ENCODE measurements around the gene GPS1. TPM values are rescaled to one million over a fixed set of nuclear protein-coding genes. Genes with fewer than 3 reads are reported as not detected.

GPS1 gene
- total and polyA plus RNA-seq, 9 of the 15 experiments (the other 6 are each of a cell fraction or from before 2014, with no cell fraction given) = 3.1 to 167 (median 69.9) TPM

DNA sequence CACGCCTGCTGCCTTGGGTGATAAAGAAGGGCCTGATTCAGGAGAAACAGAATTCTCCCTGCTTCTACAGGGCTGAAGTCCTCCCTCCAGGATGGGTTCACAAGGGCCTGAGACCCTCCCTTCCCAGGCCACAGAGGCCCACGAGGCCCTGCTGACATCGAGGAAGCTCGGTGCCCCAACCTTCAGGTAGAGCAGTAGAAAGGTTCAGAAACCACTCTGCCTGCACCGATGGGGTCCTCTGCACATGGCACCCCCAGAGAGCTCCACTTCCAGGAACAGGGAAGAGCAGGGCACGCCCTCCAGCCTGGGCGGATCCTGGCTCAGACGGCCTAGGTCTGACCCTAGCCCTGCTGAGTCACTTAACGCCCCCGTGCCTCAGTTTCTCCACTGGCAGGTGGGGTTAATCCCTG lies 29.8 kb upstream of the GPS1 start (continued):
- TF ChIP-seq, protein P1, sequence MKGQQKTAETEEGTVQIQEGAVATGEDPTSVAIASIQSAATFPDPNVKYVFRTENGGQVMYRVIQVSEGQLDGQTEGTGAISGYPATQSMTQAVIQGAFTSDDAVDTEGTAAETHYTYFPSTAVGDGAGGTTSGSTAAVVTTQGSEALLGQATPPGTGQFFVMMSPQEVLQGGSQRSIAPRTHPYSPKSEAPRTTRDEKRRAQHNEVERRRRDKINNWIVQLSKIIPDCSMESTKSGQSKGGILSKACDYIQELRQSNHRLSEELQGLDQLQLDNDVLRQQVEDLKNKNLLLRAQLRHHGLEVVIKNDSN (CRISPR knock-in tag; IDR thresholded peaks at IDR 0.05) = 0 out of 2 replicates have a peak, but pooled peaks have one; percentile 3
- TF ChIP-seq ESRRB (CRISPR knock-in tag; IDR thresholded peaks at IDR 0.05; ENCODE audit: borderline replicate concordance) (no peak), STAT5A (IDR thresholded peaks at IDR 0.05; ENCODE audit: borderline replicate concordance, low read length) (no peak), BCL6 (CRISPR knock-in tag; IDR thresholded peaks at IDR 0.05) (no peak), XRCC3 (IDR thresholded peaks at IDR 0.05) (no peak), PPARD (CRISPR knock-in tag; IDR thresholded peaks at IDR 0.05) (no peak), CREB1 (IDR thresholded peaks at IDR 0.05) (no peak), CREB1 (CRISPR knock-in tag; IDR thresholded peaks at IDR 0.05) (0 out of 2 replicates have a peak, but pooled peaks have one; percentile 37), NFIC (IDR thresholded peaks at IDR 0.05) (no peak), SIN3A (IDR thresholded peaks at IDR 0.05; ENCODE audit: borderline replicate concordance in 2 of 2, control insufficient read depth in 1 of 2, low read depth in 2 of 2, low read length in 2 of 2) (peak in 1 of 2 experiments; percentile 36; a peak in 1 of 4 replicates), GABPB2 (CRISPR knock-in tag; conservative IDR thresholded peaks at IDR 0.05) (no peak), SPI1 (IDR thresholded peaks at IDR 0.05; ENCODE audit: borderline replicate concordance, low read depth, low read length) (no peak), ATF2 (CRISPR knock-in tag; IDR thresholded peaks at IDR 0.05) (no peak)
- TF ChIP-seq, protein P2, sequence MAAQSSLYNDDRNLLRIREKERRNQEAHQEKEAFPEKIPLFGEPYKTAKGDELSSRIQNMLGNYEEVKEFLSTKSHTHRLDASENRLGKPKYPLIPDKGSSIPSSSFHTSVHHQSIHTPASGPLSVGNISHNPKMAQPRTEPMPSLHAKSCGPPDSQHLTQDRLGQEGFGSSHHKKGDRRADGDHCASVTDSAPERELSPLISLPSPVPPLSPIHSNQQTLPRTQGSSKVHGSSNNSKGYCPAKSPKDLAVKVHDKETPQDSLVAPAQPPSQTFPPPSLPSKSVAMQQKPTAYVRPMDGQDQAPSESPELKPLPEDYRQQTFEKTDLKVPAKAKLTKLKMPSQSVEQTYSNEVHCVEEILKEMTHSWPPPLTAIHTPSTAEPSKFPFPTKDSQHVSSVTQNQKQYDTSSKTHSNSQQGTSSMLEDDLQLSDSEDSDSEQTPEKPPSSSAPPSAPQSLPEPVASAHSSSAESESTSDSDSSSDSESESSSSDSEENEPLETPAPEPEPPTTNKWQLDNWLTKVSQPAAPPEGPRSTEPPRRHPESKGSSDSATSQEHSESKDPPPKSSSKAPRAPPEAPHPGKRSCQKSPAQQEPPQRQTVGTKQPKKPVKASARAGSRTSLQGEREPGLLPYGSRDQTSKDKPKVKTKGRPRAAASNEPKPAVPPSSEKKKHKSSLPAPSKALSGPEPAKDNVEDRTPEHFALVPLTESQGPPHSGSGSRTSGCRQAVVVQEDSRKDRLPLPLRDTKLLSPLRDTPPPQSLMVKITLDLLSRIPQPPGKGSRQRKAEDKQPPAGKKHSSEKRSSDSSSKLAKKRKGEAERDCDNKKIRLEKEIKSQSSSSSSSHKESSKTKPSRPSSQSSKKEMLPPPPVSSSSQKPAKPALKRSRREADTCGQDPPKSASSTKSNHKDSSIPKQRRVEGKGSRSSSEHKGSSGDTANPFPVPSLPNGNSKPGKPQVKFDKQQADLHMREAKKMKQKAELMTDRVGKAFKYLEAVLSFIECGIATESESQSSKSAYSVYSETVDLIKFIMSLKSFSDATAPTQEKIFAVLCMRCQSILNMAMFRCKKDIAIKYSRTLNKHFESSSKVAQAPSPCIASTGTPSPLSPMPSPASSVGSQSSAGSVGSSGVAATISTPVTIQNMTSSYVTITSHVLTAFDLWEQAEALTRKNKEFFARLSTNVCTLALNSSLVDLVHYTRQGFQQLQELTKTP (IDR thresholded peaks at IDR 0.05; ENCODE audit: low read depth in 1 of 2, partially characterized antibody in 2 of 2) = no peak
- TF ChIP-seq, protein P3, sequence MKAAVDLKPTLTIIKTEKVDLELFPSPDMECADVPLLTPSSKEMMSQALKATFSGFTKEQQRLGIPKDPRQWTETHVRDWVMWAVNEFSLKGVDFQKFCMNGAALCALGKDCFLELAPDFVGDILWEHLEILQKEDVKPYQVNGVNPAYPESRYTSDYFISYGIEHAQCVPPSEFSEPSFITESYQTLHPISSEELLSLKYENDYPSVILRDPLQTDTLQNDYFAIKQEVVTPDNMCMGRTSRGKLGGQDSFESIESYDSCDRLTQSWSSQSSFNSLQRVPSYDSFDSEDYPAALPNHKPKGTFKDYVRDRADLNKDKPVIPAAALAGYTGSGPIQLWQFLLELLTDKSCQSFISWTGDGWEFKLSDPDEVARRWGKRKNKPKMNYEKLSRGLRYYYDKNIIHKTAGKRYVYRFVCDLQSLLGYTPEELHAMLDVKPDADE (conservative IDR thresholded peaks at IDR 0.05; ENCODE audit: control insufficient read depth, low read depth, low read length) = no peak
- TF ChIP-seq, protein P4, sequence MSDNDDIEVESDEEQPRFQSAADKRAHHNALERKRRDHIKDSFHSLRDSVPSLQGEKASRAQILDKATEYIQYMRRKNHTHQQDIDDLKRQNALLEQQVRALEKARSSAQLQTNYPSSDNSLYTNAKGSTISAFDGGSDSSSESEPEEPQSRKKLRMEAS (CRISPR knock-in tag; IDR thresholded peaks at IDR 0.05) = no peak
- TF ChIP-seq, protein P5, sequence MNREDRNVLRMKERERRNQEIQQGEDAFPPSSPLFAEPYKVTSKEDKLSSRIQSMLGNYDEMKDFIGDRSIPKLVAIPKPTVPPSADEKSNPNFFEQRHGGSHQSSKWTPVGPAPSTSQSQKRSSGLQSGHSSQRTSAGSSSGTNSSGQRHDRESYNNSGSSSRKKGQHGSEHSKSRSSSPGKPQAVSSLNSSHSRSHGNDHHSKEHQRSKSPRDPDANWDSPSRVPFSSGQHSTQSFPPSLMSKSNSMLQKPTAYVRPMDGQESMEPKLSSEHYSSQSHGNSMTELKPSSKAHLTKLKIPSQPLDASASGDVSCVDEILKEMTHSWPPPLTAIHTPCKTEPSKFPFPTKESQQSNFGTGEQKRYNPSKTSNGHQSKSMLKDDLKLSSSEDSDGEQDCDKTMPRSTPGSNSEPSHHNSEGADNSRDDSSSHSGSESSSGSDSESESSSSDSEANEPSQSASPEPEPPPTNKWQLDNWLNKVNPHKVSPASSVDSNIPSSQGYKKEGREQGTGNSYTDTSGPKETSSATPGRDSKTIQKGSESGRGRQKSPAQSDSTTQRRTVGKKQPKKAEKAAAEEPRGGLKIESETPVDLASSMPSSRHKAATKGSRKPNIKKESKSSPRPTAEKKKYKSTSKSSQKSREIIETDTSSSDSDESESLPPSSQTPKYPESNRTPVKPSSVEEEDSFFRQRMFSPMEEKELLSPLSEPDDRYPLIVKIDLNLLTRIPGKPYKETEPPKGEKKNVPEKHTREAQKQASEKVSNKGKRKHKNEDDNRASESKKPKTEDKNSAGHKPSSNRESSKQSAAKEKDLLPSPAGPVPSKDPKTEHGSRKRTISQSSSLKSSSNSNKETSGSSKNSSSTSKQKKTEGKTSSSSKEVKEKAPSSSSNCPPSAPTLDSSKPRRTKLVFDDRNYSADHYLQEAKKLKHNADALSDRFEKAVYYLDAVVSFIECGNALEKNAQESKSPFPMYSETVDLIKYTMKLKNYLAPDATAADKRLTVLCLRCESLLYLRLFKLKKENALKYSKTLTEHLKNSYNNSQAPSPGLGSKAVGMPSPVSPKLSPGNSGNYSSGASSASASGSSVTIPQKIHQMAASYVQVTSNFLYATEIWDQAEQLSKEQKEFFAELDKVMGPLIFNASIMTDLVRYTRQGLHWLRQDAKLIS (CRISPR knock-in tag; IDR thresholded peaks at IDR 0.05) = no peak; the same call in 1 of the 2 replicates

Measured in K562 (cell line).